Aorta (tissue), 5 donors: ENCODE results near the gene GRAMD1A. TPM values are rescaled to one million over a fixed set of nuclear protein-coding genes. Genes with fewer than 3 reads are reported as not detected.

Experiments used
- ATAC-seq: fragments of 200-7000 bp; cut with Tn5 transposase; one replicate; pipeline ENCODE4 v1.9.1; 2022; ENCODE audit warnings: moderate library complexity; ENCODE audit not compliant: low FRiP score
- DNase-seq, 2 donors: peaks; one replicate each; pipeline ENCODE4 v3.0.0-alpha.2; 2020
- H3K27ac ChIP-seq, 2 donors: one replicate each; pipeline ENCODE4 v1.5.1; 2013; ENCODE audit warnings: low read length in 2 of 2, mild to moderate bottlenecking in 2 of 2, moderate library complexity in 2 of 2, control low read depth in 1 of 2, inconsistent platforms in 1 of 2, low read depth in 1 of 2
- H3K27me3 ChIP-seq, 2 donors: one replicate each; pipeline ENCODE4 v1.6.1; 2013; ENCODE audit warnings: control low read depth in 1 of 2, low read length in 1 of 2, mild to moderate bottlenecking in 1 of 2, moderate library complexity in 1 of 2; ENCODE audit not compliant: insufficient read depth in 2 of 2, control insufficient read depth in 1 of 2
- H3K36me3 ChIP-seq, 2 donors: one replicate each; pipeline ENCODE4 v1.6.1; 2013; ENCODE audit warnings: control low read depth in 1 of 2, low read length in 1 of 2, mild to moderate bottlenecking in 1 of 2; ENCODE audit not compliant: insufficient read depth in 2 of 2, control insufficient read depth in 1 of 2
- H3K4me1 ChIP-seq, 2 donors: one replicate each; pipeline ENCODE4 v1.6.1; 2013; ENCODE audit warnings: low read length in 2 of 2, control low read depth in 1 of 2, mild to moderate bottlenecking in 1 of 2, moderate library complexity in 1 of 2; ENCODE audit not compliant: insufficient read depth in 2 of 2, control insufficient read depth in 1 of 2
- H3K4me3 ChIP-seq, 2 donors: one replicate each; pipeline ENCODE4 v1.5.1; 2013; ENCODE audit warnings: low read length in 2 of 2, control low read depth in 1 of 2, mild to moderate bottlenecking in 1 of 2
- H3K9me3 ChIP-seq: one replicate; pipeline ENCODE4 v1.6.1; 2013; ENCODE audit warnings: mild to moderate bottlenecking, low read length; ENCODE audit not compliant: control insufficient read depth
- WGBS, 2 donors: extraction: QIAGEN DNeasy Blood & Tissue Kit; methylation state at CpG; one replicate each; pipeline ENCODE4 v1.1.7; 2013; 5-methylcytosine and 5-hydroxymethylcytosine counted together
- intact Hi-C, 2 donors: fragments of 100-400 bp; cut with DNase I; formaldehyde crosslinking; loops; one replicate each; pipeline versions ENCODE4 v1.14.2 to v1.15.0; 2022
- polyA plus RNA-seq, 2 donors: library from polyadenylated mRNA; stranded (reverse); fragments of 200-250 nt; gene quantifications; one replicate each; pipeline ENCODE4 v1.2.3, GENCODE V29; 2013
- total RNA-seq, 2 donors: library from RNA; stranded (reverse); fragmentation: NEBNext Ultra II Directional; extraction: Animal tissue kit (Norgen Biotek cat#: 25700); gene quantifications; one replicate each; pipeline ENCODE4 v1.2.1, GENCODE V29; 2021
- donor health status: healthy with polysubstance abuse.
- donor health status: Bipolar disorder and iron deficiency.
- donor health status: DM: no; HTN: no; CAD: no.
- donor health status: DM: no; HTN: no; CAD: no.
- donor health status: DM: yes; HTN: yes; CAD: no.

GRAMD1A gene
- total and polyA plus RNA-seq, 4 donors = 13.4 to 92.7 (median 62.3) TPM

- WGBS, 2 donors = 83% methylated on average over 26 of the region's 26 CpGs
Measured at GRCh38 chr19:35059006-35059798, 59.1 kb downstream of the GRAMD1A start.

GRCh38 chr19:35059799-35060091, 59.6 kb downstream of the GRAMD1A start:
- ATAC-seq (no peak), DNase-seq (no peak)
- intact Hi-C loops = loop anchor here in 1 of 2 donors (10.0 kb wide), 1 partner anchor 435 kb away; the partner anchor contains the start of gene KRTDAP
- Histone ChIP-seq H3K27ac (no peak overlapping the region), H3K4me3 (no peak overlapping the region), H3K36me3 (no peaks in the 10 kb centered on the region), H3K9me3 (no peaks in the 10 kb centered on the region), H3K27me3 (no peaks in the 10 kb centered on the region), H3K4me1 (no peaks in the 10 kb centered on the region)
- 87 to 91% methylated on average over 13 to 15 of the region's 15 CpGs for WGBS, 2 donors

More at GRCh38 chr19:35059006-35059798, 59.1 kb downstream of the GRAMD1A start:
- Histone ChIP-seq H3K27ac (no peak overlapping the region), H3K9me3 (no peaks in the 10 kb centered on the region), H3K4me1 (no peaks in the 10 kb centered on the region), H3K27me3 (no peaks in the 10 kb centered on the region), H3K4me3 (no peak overlapping the region), H3K36me3 (no peaks in the 10 kb centered on the region)
- intact Hi-C loops = no loop called here
- DNase-seq = no peak
- ATAC-seq = no peak

GRCh38 chr19:35060160-35060855, 60.2 kb downstream of the GRAMD1A start:
- Histone ChIP-seq H3K27ac (no peak overlapping the region), H3K9me3 (no peaks in the 10 kb centered on the region), H3K4me3 (no peak overlapping the region), H3K36me3 (no peaks in the 10 kb centered on the region), H3K4me1 (no peaks in the 10 kb centered on the region), H3K27me3 (no peaks in the 10 kb centered on the region)
- WGBS, 2 donors = 86 to 88% methylated on average over 28 to 29 of the region's 29 CpGs
- peak; percentile 29 for ATAC-seq
- no peak for DNase-seq
- intact Hi-C loops = loop anchor here in 1 of 2 donors (10.0 kb wide), 1 partner anchor 434 kb away; the partner anchor contains the start of gene KRTDAP

- ATAC-seq (no peak), DNase-seq (no peak)
- Histone ChIP-seq H3K36me3 (no peaks in the 10 kb centered on the region), H3K27me3 (no peaks in the 10 kb centered on the region), H3K9me3 (no peaks in the 10 kb centered on the region), H3K4me1 (no peaks in the 10 kb centered on the region), H3K4me3 (no peak overlapping the region), H3K27ac (no peak overlapping the region)
- WGBS, 2 donors = 75% methylated on average over 7 of the region's 7 CpGs
- intact Hi-C loops = loop anchor here in 1 of 2 donors (10.0 kb wide), 1 partner anchor 433 kb away; the partner anchor contains the start of gene KRTDAP
Measured at GRCh38 chr19:35061583-35062373, 61.7 kb downstream of the GRAMD1A start.

- ATAC-seq (no peak), DNase-seq (no peak)
- Histone ChIP-seq H3K4me1 (no peaks in the 10 kb centered on the region), H3K27ac (no peak overlapping the region), H3K36me3 (no peaks in the 10 kb centered on the region), H3K9me3 (no peaks in the 10 kb centered on the region), H3K4me3 (no peak overlapping the region), H3K27me3 (no peaks in the 10 kb centered on the region)
- WGBS, 2 donors = 82 to 84% methylated on average over 7 of the region's 7 CpGs
- intact Hi-C loops = loop anchor here in 1 of 2 donors (10.0 kb wide), 1 partner anchor 432 kb away; the partner anchor contains the start of gene KRTDAP
Measured at GRCh38 chr19:35062942-35063341, 62.8 kb downstream of the GRAMD1A start.

- H3K9me3 ChIP-seq = no peaks in the 10 kb centered on the region
- H3K36me3 ChIP-seq = no peaks in the 10 kb centered on the region
- no peak for DNase-seq
- ATAC-seq = no peak
- no peak overlapping the region for H3K27ac ChIP-seq
- intact Hi-C loops = loop anchor here in 1 of 2 donors (10.0 kb wide), 1 partner anchor 431 kb away; the partner anchor contains the start of gene KRTDAP
- 74 to 79% methylated on average over 10 of the region's 10 CpGs for WGBS, 2 donors
- no peaks in the 10 kb centered on the region for H3K4me1 ChIP-seq
- no peaks in the 10 kb centered on the region for H3K27me3 ChIP-seq
- H3K4me3 ChIP-seq = no peak overlapping the region
Measured at GRCh38 chr19:35063940-35064818, 64.1 kb downstream of the GRAMD1A start.

- no peaks in the 10 kb centered on the region for H3K36me3 ChIP-seq
- H3K27me3 ChIP-seq = no peaks in the 10 kb centered on the region
- WGBS, 2 donors = 88 to 90% methylated on average over 10 of the region's 10 CpGs
- H3K27ac ChIP-seq = no peak overlapping the region
- peaks cover 2% of the 10 kb centered on the region for H3K9me3 ChIP-seq
- DNase-seq = no peak
- intact Hi-C loops = loop anchor here (5.0 to 10.0 kb wide), 3 partner anchors 72 to 429 kb away; partner anchors contain the start of genes FXYD1 (in 1 of the 2), FXYD7 (in 1 of the 2), KRTDAP (in 1 of the 2) and LGI4 (in 1 of the 2)
- H3K4me1 ChIP-seq = no peaks in the 10 kb centered on the region
- H3K4me3 ChIP-seq = no peak overlapping the region
- ATAC-seq = no peak
Measured at GRCh38 chr19:35065574-35065973, 65.5 kb downstream of the GRAMD1A start.
